CD4-positive, alpha-beta T cell treated with Interleukin-15 for 4 hours (primary cell): ENCODE measurements around the gene MACF1.
"Not testable (repeated sequence)": the region's sequence is repeated elsewhere in the genome, so short reads cannot be mapped to it uniquely, and the experiment has no call there.

ENCODE experiments used
- DNase-seq: peaks from one replicate; pipeline ENCODE4 v3.0.0-alpha.2; 2020; ENCODE audit warnings: low spot score

Gene MACF1

DNA sequence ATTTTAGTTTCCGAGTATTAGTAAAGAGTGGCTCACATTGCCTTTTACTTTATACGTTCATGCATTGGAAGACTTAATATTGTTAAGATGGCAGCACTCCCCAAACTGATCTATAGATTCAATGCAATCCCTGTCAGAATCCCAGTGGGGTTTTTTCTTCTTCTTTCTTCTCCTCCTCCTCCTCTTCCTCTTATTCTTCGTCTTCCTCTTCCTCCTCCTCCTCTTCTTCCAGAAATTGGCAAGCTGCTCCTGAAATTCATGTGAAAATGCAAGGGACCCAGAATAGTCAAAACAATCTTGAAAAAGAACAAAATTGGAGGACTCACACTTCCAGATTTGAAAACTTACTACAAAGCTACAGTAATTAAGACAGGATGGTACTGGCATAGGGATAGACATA is 23.2 kb upstream of the MACF1 start:
- DNase-seq = no peak

DNA sequence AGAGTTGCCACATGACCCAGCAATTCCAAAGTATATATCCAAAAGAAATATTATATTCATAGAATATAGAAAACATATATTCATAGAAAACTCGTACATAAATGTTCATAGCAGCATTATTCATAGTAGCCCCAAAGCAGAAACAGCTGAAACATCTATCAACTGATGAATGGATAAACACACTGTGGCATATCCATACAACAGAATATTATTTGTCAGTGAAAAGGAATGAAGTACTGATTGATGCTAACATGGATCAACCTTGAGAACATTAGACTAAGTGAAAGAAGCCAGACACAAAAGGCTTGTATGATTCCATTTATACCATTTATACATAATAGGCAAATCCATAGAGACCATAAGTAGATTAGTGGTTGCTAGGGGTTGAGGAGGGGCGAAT is 21.7 kb upstream of the MACF1 start:
- DNase-seq = no peak

DNA sequence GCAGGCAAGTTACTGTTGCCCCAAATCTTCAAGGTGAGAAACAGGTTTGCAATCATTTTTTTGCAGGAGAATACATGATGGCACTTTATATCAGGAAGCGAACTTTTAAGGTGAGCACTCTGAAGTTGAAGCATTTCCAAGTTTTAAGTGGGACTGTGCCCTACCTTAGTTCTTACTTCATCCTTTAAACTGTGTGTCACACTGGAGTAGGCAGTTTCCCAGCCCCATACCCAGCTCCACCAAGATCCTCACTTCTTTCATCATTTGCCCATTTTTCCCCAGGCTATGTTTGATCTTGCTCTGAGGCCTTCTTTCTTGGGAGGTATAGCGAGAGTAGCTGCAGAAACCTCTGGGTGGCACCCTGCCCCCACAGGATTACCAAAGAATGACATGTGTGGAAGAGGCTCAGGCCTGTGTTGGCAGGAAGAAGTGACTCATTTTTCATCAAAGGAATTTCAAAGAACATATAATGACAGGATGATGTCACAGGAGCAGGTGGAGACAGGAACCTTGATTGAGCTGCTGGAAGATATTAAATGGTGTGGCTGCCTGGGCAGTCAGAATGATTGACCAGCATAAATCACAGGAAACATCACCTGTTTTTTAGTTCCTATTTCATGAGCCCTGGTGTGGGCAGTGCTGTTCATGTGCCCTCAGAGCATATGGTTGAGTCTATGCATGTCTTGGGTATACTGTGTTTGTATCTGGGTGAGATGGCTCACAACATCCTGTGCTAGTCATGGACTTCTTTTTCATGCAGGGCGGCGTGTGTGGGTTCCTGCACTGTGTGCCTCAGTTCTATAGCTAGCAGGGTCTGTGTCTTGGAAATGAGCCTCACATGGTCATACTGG is 20.8 kb upstream of the MACF1 start:
- DNase-seq = peak; percentile 92

DNA sequence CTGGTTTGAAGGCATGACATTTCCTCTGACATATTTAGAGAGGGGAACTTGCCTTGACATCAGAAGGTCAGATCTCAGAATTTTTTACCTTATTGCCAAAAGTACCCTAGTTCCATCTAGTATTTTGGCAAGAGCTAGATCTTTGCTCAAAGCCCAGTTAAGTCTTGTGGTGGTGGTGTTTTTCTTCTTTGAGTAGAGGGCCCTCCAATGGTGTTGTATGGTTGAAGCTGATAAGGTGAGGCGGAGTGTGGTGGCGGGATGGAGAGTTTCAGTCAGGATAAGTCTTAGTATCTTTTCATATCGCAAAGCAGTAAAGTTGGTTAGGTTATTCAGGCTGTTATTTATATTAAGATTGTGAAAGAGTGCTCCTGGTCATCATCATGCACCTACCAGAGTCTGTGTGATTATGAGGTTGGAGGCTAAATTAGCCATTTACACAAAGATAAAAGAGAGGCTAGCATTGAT is 20.1 kb upstream of the MACF1 start:
- DNase-seq = no peak

DNA sequence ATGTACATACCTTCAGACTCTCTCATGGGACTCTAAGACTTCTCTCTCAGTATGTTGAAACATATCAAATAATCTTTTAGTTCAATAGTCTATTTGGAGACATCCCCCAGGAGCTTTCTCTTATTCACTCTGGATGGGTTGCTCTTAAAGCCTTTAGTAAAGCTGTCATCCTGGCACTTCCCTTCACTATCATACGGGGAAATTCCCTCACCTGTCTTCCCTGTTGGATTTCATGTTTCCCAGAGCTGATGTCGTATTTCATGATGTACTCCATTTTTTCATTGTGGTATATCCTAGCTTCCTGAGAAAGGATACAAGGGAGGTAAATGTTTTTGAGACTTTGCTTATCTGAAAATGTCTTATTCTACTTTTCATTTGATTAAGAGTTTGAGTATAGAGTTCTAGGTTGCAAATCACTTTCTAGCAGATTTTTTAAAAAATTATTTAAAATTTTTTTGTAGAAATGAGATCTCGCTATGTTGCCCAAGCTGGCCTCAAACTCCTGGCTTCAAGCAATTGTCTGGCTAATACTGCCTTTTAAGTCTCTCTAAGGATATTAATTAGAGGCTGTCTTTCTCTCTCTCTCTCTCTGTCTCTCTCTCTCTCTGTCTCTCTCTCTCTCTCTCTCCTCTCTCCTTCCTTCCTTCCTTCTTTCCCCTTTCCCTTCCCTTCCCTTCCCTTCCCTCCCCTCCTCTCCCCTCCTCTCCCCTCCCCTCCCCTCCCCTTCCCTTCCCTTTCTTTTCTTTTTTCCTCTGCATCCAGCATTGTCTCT is 17.0 kb upstream of the MACF1 start:
- DNase-seq = no peak

DNA sequence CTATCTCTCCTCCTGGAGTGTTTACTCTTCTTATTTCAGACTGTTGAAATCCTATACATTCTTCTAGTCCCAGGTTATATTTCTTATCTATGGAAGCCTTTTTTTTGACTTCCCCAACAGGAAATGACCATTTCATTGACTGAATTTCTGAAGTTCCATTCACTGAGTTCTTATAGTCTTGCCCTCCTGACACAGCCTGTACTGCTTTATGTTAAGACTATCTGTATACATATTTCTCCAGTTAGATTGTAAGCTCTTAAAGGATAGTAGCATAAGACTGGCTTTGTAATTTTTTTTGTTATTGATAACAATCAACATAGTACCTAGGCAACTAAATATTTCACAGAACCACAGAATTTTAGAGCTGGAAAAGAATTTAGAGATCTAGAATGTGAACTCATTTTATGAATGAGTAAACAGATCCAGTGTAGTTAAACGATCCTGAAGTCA is 14.9 kb upstream of the MACF1 start:
- DNase-seq = no peak

DNA sequence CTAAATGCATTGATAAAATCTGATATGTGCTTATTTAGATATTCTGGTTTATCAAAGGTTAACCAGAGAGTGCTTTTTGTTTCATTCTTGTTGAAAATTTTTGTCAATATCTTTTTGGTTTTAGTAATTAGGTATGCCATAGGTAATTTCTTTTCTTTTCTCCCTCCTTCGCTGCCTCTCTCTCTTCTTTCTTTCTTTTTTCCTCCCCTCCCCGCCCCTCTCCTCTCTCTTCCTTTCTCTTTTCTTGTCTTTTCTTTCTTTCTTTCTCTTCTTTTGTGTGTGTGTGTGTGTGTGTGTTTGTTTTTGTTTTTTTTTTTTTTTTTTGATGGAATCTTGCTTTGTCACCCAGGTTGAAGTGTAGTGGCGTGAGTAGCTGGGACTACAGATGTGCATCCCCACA is 14.4 kb upstream of the MACF1 start:
- no peak for DNase-seq

DNA sequence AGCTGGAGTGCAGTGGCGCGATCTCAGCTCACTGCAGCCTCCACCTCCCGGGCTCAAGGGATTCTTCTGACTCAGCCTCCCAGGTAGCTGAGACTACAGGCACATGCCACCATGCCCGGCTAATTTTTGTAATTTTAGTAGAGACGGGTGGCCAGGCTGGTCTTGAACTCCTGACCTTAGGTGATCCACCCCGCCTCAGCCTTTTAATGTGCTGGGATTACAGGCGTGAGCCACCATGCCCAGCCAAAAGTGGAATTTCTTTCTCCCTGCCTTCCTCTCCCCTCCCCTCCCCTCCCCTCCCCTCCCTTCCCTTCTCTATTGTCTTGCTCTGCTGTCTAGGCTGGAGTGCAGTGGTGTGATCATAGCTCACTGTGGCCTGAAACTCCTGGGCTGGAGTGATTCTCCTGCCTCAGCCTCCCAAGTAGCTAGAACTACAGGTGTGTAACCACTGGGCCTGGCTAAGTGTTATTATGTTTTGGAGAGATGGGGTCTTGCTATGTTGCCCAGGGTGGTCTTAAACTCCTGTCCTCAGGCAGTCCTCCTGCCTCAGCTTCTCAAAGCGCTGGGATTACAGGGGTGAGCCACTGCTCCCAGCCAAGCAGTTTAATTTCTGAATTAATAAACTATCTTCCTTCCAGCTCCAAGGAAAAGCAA is 10.0 kb upstream of the MACF1 start:
- no peak for DNase-seq

DNA sequence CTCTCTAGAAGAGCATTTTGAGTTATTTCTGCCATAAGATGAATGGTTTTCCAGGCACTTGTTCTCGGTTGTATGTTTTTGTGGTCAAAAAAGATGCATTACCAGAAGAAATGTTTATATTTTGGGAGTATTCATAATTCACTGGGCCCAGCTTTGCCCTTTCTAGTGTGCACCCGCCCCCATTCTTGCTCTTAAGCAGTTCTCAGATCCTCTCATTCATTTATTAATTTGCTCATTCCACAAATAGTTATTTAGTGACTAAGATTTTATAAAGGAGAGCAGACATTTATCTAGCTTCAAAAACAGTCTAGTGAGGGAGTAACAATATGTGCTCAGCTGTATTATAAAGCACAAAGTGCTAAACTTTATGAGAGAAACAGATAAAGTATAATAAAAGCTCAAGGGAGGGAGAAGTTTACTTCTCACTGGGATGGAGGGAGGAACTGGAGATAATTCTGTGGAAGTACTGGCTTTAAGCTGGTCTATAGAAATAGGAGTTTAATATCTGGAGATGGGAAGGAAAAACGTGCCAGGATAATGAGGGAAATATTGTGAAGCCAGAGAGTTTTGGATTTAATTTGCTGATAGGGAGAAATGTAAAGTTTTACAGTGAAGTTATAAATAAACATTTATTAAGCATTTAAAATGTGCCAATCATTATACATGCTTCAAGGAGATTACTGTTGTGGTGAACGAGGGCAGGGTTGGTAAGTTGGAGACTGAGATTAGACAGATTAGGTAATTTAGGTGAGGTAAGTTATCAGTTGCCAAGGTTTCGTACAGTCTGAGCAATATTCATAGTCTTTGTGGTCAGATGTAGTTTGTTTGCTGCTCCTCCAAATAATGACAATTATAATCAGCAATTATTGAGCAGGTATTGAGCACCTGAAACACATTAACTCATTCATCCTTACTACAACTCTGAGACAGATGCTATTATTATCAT is 9.1 kb upstream of the MACF1 start:
- DNase-seq = peak; percentile 73

DNA sequence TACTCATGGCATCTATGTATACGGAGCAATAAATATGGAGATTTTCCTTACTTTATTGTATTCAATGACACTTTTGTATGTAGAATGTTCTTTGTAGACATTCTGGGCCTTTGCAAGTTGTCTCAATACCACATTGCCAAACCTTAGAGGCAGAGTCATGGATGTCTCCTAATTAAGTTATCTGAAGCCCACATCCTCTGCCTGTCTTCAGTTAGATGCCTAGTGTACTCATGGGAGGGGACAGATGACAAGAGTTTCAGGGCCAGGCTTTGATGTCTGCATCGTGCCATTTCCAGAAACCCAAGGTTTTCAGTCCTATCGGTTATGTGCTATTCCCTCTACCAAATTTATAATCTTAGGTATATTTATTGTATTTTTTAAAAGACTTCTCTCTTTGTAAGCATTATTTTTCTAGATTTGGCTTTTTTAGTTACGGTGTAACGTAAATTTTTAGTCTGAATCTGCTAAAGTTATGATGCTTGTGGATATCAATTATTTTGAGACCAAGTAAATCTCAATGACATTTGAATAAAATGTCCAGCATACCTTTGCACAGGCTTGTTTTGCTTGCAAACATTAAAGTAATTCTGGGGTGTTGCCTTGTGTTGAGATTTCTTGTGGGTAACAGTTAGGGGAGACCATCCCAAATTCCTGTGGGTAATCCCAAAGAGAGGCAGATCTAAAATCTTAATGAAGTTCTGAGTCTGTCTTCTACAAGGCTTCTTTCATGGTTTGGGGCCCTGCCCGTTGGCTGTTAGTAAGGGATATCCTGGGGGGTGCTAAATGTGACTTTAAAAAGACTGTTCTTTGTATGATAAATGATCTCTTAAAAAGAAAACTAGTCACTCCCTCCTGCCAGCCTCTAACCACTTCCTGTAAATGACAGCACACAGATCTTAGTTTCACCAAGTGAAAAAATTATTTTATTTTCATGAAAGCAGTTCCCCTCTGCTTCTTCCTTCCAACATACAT is 8.0 kb upstream of the MACF1 start:
- DNase-seq = peak; percentile 85

DNA sequence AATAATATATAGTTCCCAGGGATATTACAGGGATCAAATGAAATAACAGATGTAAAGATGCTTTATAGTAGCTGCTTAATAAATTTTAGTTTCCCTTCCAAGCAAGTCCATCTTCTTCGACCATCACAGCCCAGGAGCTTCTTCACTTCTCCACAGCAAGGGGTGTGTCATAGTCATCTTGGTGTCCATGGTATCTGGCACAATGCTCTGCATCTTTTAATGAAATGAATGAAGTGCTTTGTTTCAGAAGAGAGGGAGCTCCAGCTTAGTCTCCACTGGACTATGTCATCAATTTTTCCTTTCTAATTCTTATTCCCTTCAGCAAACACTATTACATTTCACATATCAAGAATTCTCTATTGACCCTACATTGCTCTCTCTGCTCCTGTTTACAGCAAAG is 4.9 kb upstream of the MACF1 start:
- DNase-seq = no peak

DNA sequence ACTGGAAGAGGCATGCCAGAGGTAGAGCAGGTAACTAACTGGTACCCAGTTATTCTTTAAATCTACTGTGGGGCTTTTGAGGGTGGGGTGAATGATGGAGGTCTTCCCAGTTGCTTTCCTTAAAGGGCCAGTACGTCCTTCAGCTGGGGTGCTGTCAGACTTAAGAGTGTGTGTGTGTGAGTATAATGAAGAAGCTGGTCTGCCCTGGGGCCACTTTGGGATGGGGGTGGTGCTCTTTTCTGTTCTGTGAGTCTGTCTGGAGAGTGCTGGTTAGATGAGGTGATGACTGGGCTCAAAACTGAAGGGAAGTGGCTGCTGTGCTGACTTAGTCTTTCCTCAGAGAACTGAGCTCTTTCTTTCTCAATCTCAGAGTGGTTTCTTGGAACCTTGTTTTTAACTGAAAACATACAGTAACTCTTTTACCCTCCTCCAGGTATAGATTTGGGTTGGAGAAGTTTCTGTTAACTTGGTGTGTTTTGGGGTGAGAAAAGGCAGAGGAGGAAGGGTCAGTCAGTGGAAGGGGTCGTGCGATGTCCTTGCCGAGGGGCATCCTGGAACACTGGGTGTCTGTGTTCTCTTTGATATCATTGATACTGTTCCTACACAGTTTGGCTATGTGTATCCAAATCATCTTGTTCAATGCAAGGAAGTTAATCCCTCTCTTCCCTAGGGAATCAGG is 746 bp downstream of the MACF1 start:
- peak; percentile 89 for DNase-seq

DNA sequence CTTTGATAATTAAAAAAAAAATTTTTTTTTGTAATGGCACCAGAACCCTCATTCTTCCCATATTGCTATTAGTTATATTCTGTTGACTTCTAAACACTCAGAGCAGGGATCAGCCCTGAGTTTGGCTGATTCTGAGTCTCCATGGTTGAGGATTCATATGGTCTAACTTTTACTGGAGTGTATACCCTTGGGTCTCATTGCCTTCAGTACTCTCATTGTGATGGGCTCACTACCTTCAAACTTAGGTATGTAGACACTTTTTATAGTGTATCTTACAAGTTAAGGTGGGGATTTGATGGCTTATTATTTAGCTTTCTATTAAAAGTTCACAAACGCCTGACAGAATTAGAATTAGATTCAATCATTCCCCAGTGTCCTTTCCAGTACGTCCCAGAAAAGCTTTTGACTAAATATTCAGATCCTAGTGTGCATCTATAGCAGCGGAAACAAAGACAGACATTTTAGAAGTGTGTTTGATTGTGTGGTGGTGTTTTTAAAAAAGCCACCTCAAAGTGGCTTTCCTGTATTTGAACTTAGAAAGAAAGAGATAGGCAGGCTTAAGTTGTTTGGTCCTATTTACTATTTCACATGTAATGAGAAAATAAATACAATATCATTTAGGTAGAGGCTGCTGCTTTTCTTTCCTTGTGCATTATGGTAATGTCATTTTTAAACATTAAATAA is 1.4 kb downstream of the MACF1 start:
- no peak for DNase-seq

DNA sequence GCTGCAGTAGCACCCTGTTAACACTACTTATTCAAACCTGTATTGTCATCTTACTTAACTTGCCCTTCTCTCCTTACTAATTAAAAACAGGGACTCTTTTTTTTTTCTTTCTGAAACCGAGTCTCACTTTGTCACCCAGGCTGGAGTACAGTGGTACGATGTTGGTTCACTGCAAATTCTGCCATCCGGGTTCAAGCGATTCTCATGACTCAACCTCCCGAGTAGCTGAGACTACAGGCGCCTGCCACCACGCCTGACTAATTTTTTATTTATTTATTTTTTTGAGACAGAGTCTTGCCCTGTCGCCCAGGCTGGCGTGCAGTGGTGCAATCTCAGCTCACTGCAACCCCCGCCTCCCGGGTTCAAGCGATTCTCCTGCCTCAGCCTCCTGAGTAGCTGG is 3.9 kb downstream of the MACF1 start:
- DNase-seq = not testable (repeated sequence)

DNA sequence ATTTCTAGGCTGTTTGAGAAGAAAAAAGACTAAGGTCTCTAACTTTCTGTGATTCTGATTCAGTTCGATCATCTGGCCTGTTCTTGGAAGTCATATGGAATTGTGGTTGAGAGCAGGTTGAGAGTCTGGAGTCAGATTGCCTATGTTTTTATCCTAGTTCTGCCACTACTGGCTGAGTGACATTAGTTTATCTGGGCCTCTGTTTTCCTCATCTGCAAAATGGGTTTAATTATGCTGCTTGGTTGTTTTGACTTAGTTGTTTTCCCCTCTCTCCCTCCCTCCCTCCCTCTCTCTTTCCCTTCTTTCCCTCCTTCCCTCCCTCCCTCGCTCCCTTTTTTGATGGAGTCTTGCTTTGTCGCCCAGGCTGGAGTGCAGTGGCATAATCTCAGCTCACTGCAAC is 6.2 kb downstream of the MACF1 start:
- DNase-seq = no peak

DNA sequence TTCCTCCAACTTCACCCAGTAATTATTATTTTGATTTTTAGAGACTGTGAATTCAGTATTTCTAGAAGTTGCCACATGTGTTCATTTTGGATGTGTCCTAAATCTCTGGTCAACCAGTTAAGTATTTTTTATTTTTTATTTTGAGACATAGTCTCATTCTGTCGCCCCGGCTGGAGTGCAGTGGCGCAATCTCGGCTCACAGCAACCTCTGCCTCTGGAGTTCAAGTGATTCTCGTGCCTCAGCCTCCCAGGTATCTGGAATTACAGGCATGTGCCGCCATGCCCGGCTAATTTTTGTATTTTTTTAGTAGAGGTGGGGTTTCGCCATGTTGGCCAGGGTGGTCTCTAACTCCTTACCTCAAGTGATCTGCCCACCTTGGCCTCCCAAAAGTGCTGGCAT is 8.0 kb downstream of the MACF1 start:
- no peak for DNase-seq

DNA sequence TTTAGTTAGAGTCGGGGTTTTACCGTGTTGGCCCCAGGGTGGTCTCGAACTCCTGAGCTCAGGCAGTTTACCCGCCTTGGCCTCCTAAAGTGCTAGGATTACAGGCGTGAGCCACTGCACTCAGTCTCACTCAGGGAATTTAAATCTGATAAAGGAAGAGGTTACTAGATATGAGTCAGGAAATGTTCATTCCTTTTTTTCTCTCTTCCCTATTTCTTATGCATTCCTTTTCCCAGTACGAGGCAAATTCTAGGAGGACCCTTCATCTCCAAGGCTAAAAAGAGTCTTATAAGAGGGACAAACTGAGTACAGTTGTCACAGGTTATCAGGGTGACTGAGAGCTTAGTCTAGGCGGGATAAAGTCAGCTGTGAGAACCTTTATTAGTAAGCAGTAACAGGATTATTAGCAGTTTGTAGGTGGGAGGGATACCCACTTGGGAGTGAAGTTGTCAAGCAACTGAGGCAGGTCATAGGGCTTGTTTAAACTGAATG is 9.1 kb downstream of the MACF1 start:
- no peak for DNase-seq

DNA sequence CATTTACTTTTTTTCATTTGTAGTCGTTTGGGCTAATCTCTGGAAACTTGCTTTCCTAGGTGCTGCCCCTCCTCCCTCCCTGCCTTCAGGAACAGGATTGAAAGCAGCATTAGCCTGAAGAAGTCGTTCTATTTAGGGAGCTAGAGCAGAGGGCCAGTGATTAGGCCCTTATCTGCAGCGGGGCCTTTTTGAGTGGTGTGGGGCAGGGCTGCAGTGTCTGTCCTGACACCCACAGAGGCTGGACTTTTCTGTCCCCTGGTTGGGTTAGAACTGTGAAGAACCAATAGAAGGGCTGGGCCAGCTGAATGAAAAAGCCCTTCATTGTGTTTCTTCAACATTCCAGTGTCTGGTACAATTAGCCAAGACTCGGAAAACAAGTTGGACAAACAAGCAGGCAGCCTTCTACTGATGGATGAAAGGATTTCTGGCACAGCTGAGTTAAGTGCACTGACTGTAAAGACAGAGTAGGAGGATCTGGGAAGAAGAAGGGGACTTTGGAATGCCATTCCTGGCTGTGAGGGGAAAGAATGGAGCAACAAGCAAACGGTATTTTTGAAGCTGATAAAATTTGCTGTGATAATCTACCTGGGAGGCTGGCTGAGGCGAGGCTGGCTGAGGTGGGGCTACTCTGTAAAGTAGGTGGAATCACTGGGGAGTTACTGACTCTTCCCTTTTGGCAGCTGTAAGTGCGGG is 9.7 kb downstream of the MACF1 start:
- no peak for DNase-seq

DNA sequence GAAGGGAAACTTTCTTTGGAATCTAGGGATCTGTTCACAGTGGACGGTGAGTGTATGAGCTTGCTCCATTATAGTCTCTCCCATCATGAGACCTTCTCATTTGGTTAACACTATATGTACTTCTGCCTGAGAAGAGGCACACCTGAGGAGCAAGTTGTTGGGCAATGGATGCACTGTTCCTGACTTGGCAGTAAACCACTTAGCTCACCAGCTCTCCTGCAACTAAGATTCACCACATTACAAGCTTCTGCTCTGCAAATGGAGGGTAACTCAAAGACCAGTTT is 10.2 kb downstream of the MACF1 start:
- DNase-seq = no peak
